Measurements from ENCODE around the gene HEXD. TPM values are rescaled to one million over a fixed set of nuclear protein-coding genes. Genes with fewer than 3 reads are reported as not detected.

The HEXD gene
- polyA plus RNA-seq, 3 donors: 62.8 to 66.8 (median 66.4) TPM

GRCh38 chr17:82390860-82391435 lies 27.2 kb upstream of the HEXD start:
- 72 to 92% (median 85%) methylated on average over 11 to 13 of the region's 13 CpGs for WGBS, 3 donors
- no peak overlapping the region for H3K27ac ChIP-seq (ENCODE audit: low read depth, low read length)

- 94 to 96% (median 95%) methylated on average over 22 to 23 of the region's 23 CpGs for WGBS, 3 donors
Observed at GRCh38 chr17:82391496-82392066, 26.6 kb upstream of the HEXD start.

GRCh38 chr17:82392209-82392920 lies 25.8 kb upstream of the HEXD start:
- 93 to 94% (median 93%) methylated on average over 28 of the region's 28 CpGs for WGBS, 3 donors
- H3K27ac ChIP-seq (ENCODE audit: low read depth, low read length): no peak overlapping the region

More at GRCh38 chr17:82391496-82392066, 26.6 kb upstream of the HEXD start:
- no peak overlapping the region for H3K27ac ChIP-seq (ENCODE audit: low read depth, low read length)

GRCh38 chr17:82392941-82393340 lies 25.2 kb upstream of the HEXD start:
- H3K27ac ChIP-seq (ENCODE audit: low read depth, low read length): no peak overlapping the region
- 91 to 93% (median 92%) methylated on average over 15 of the region's 15 CpGs for WGBS, 3 donors

- WGBS, 3 donors: 90 to 99% (median 90%) methylated on average over 12 of the region's 12 CpGs
- H3K27ac ChIP-seq (ENCODE audit: low read depth, low read length): no peak overlapping the region
Observed at GRCh38 chr17:82394278-82394677, 23.9 kb upstream of the HEXD start.

- 73 to 84% (median 76%) methylated on average over 17 to 18 of the region's 19 CpGs for whole genome bisulfite sequencing, 3 donors
- no peak overlapping the region for H3K27ac ChIP-seq (ENCODE audit: low read depth, low read length)
Observed at GRCh38 chr17:82396601-82397435, 21.3 kb upstream of the HEXD start.

GRCh38 chr17:82397449-82398335 lies 20.5 kb upstream of the HEXD start:
- H3K27ac ChIP-seq (ENCODE audit: low read depth, low read length): no peak overlapping the region
- 89 to 90% (median 90%) methylated on average over 35 to 38 of the region's 38 CpGs for WGBS, 3 donors

- 29 to 89% (median 31%) methylated on average over 13 of the region's 13 CpGs for WGBS, 3 donors
- no peak overlapping the region for H3K27ac ChIP-seq (ENCODE audit: low read depth, low read length)
Observed at GRCh38 chr17:82399041-82399441, 19.1 kb upstream of the HEXD start.

- 68 to 90% (median 76%) methylated on average over 17 to 18 of the region's 18 CpGs for WGBS, 3 donors
- H3K27ac ChIP-seq (ENCODE audit: low read depth, low read length): no peak overlapping the region
Observed at GRCh38 chr17:82399601-82400101, 18.5 kb upstream of the HEXD start.

GRCh38 chr17:82400206-82400605 lies 17.9 kb upstream of the HEXD start:
- 41 to 82% (median 57%) methylated on average over 7 of the region's 7 CpGs for WGBS, 3 donors
- H3K27ac ChIP-seq (ENCODE audit: low read depth, low read length): no peak overlapping the region

GRCh38 chr17:82400830-82401229 lies 17.3 kb upstream of the HEXD start:
- no peak overlapping the region for H3K27ac ChIP-seq (ENCODE audit: low read depth, low read length)
- 58 to 84% (median 66%) methylated on average over 15 to 19 of the region's 19 CpGs for WGBS, 3 donors

- 85 to 94% (median 88%) methylated on average over 7 of the region's 7 CpGs for WGBS, 3 donors
Observed at GRCh38 chr17:82402865-82403264, 15.3 kb upstream of the HEXD start.

GRCh38 chr17:82403662-82404660 lies 14.2 kb upstream of the HEXD start:
- WGBS, 3 donors: 95 to 97% (median 96%) methylated on average over 67 of the region's 67 CpGs
- no peak overlapping the region for H3K27ac ChIP-seq (ENCODE audit: low read depth, low read length)

More at GRCh38 chr17:82402865-82403264, 15.3 kb upstream of the HEXD start:
- no peak overlapping the region for H3K27ac ChIP-seq (ENCODE audit: low read depth, low read length)

GRCh38 chr17:82405051-82405450 lies 13.1 kb upstream of the HEXD start:
- WGBS, 3 donors: 88 to 92% (median 90%) methylated on average over 14 of the region's 14 CpGs

GRCh38 chr17:82406131-82406671 lies 11.9 kb upstream of the HEXD start:
- WGBS, 3 donors: 89 to 95% (median 95%) methylated on average over 14 of the region's 14 CpGs
- H3K27ac ChIP-seq (ENCODE audit: low read depth, low read length): no peak overlapping the region

More at GRCh38 chr17:82405051-82405450, 13.1 kb upstream of the HEXD start:
- H3K27ac ChIP-seq (ENCODE audit: low read depth, low read length): no peak overlapping the region

- no peak overlapping the region for H3K27ac ChIP-seq (ENCODE audit: low read depth, low read length)
- WGBS, 3 donors: 53 to 87% (median 64%) methylated on average over 13 of the region's 13 CpGs
Observed at GRCh38 chr17:82407255-82407654, 10.9 kb upstream of the HEXD start.
